Glomerular visceral epithelial cell (primary cell): ENCODE data around the gene PPP4R1.

Experiments
- DNase-seq: peaks from one replicate; pipeline ENCODE4 v3.0.0-alpha.2; 2016; ENCODE audit errors: extremely low spot score

PPP4R1 gene

GRCh38 chr18:9507565-9508088 lies 106.7 kb downstream of the PPP4R1 start:
- no peak for DNase-seq

- peak; percentile 59 for DNase-seq
These were observed 108.1 kb downstream of the PPP4R1 start for GRCh38 chr18:9506046-9506792.
